Endometrial microvascular endothelial cells (primary cell): ENCODE data around the gene TMEM201. TPM values are rescaled to one million over a fixed set of nuclear protein-coding genes. Genes with fewer than 3 reads are reported as not detected.

Experiments
- in situ Hi-C: cut with HindIII; loops from 2 replicates; pipeline ENCODE4 v1.10.0; 2017; ENCODE audit warnings: low sequenced_read_pairs, low pct_unique_long_range_greater_than_20kb; ENCODE audit errors: inconsistent ontology term
- total RNA-seq: library from RNA; depleted of rRNA; stranded (reverse); fragments of >200 nt; gene quantifications from one replicate; pipeline ENCODE4 v1.2.3, GENCODE V29; 2015; ENCODE audit errors: inconsistent ontology term

The TMEM201 gene
- total RNA-seq, 1 donor from 2014 or later = 19.0 TPM

- in situ Hi-C loops = no loop called here
These were observed 7.9 kb downstream of the TMEM201 start for GRCh38 chr1:9596415-9597123.

DNA sequence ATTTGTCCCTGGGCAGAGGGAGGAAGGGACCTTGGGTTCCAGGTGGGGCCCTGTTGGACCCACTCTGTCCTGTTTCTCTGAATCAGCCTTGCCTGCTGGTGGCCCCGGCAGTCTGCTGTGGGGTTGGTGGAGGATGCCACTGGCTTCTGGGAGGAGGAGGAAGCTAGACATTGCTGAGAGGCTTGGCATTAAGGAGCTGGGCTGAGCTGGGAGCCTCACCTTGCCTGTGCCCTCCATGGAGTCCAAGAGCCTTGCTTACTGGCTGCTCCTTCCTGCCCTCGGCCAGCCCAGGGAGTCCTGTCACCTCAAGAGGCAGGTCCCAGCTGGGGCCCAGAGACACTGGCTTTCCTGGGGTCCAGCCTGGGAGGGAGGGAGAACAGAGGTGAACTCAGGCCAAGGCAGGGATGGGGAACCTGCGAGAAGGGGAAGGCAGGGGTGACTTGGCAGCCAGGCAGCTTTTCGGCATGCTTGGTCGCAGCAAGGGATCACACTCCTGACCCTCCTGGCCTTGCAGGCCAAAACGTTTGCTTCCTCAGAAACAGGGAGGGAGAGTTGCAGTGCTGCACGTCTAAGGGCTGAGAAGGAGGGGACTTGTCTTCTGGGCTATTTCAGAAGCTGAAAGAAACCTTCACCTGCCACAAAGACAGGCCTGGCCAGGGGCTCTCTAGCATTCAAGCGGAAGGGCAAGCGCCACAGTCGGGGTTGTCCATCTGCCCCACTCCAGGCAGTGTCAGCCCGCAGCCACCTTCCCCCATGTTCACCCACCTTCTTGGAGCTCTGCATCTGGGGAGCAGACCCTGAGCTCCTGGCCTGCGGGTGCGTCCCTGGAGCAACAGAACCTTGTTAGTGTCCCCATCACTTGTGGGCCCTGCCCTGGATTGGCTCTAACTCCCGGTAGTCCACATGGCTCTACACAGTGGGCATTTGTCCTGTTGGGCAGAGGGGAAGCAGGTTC is 8.9 kb downstream of the TMEM201 start:
- in situ Hi-C loops = no loop called here

- in situ Hi-C loops = no loop called here
These were observed 9.6 kb downstream of the TMEM201 start for GRCh38 chr1:9598316-9598700.

DNA sequence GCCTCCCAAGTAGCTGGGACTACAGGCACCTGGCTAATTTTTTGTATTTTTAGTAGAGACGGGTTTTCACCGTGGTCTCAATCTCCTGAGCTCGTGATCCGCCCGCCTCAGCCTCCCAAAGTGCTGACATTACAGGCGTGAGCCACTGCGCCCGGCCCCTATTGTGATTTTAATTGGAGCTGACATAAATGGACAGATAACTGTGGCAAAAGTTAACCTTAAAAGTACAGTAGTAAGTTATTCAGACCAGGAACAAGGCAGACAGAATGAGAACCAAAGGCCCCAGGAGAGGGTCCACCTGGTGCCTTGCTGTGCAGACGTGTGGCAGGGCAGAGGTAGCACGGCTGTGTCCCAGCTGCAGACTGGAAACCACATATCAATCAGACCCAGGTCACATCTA is 11.0 kb downstream of the TMEM201 start:
- in situ Hi-C loops = no loop called here

DNA sequence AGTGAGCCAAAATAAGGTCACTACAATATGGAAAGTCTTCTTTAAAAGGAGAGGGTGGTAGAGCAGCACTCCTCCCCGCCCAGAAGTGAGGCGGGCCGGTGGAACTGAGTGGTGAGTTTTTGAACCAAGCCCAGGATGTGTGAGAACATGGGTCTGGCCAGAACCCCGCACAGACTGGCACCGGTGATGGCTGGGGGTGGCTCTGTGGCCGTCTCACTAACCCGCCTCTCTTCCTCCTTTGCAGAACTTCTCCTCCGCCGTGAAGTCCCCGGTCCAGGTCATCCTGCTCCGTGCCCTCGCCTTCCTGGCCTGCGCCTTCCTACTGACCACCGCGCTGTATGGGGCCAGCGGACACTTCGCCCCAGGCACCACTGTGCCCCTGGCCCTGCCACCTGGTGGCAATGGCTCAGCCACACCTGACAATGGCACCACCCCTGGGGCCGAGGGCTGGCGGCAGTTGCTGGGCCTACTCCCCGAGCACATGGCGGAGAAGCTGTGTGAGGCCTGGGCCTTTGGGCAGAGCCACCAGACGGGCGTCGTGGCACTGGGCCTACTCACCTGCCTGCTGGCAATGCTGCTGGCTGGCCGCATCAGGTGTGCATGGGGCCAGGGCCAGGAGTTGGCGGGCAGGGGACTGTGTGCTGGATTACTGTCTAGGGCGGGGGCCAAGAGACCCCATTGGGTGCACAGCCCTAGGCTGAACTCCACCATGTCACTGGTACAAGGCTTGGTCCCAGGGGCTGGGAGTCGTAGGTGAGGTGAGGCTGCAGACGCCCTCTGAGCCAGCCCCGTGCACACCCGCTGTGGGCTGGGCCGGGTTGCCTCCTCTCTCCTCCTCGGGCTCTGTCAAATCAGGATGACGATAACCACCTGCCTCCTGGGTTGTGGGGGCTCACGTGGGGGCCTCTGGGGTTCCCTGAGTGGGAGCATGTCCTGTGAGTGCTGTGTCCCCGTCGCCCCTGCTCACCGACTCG is 12.4 kb downstream of the TMEM201 start:
- in situ Hi-C loops = no loop called here

DNA sequence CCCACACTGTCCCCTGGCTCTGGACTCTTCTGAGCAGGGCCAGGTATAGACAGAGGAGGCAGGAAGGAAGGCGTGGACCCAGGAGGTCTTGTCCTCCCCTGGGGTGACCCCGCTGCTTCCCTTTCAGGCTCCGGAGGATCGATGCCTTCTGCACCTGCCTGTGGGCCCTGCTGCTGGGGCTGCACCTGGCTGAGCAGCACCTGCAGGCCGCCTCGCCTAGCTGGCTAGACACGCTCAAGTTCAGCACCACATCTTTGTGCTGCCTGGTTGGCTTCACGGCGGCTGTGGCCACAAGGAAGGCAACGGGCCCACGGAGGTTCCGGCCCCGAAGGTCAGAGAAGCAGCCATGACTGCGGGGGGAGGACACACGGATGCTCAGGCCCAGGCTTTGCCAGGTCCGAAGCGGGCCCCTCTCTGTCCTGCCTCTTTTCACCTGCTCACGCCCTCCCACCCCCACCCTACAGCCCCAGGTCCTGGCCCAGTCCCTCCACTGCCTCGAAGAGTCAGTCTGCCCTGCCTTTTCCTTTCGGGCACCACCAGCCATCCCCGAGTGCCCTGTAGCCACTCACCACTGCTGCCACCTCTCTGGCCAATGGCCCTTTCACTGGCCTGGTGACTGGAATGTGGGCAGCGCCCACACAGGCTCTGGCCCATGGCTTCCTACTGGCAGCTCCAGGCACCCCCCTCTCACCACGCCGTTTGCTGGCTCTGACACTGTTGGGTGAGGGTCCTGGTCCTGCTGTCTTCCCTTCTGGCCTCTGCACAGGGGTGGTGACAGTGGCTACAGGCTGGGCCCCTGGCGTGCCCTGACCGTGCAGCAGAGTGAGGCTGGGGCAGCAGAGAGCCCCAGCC is 13.5 kb downstream of the TMEM201 start:
- in situ Hi-C loops = no loop called here

DNA sequence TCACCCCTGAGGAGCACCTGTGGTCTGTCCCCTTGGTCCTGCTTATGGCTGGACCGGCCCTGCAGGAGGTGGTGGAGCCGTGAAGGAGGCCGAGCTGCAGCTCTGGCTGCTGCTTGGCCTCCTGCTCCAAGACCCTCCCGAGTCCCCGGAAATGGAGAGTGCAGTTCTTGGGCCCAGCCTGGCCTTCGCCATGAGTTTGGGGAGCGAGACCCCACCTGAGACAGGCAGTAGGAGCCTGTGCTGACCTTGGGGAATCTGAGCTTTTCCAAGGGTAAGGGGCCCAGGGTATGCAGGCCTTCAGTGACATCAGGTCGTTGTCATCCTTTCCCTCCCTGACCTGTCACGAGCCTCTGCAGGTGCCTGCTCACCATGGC is 14.1 kb downstream of the TMEM201 start:
- in situ Hi-C loops = no loop called here

DNA sequence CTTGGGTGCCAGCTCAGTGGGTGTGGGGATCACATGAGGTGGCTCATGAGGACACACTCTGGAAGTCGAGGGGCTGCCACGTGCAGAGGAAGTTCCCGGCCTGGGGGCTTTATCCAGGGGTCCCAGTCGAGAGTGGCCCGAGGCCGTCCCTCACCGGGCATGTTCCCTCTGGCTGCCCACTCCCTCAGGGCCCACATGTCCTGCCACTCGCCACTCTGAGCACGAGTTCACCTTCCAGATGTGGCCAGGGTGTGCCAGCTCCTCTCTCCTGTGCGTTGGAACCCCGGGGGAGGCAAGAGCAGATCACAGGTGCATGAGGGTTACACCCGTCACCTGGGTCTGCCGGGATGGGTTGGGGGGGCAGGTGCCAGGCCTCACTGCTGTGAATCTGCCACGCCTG is 14.6 kb downstream of the TMEM201 start:
- in situ Hi-C loops = no loop called here

GRCh38 chr1:9603766-9604753 is 15.3 kb downstream of the TMEM201 start:
- in situ Hi-C loops = no loop called here

GRCh38 chr1:9604836-9605235 is 16.1 kb downstream of the TMEM201 start:
- in situ Hi-C loops = no loop called here

GRCh38 chr1:9605946-9606455 is 17.3 kb downstream of the TMEM201 start:
- in situ Hi-C loops = no loop called here

- in situ Hi-C loops = no loop called here
These were observed 17.7 kb downstream of the TMEM201 start for GRCh38 chr1:9606458-9606857.

GRCh38 chr1:9606948-9607347 is 18.2 kb downstream of the TMEM201 start:
- in situ Hi-C loops = no loop called here

DNA sequence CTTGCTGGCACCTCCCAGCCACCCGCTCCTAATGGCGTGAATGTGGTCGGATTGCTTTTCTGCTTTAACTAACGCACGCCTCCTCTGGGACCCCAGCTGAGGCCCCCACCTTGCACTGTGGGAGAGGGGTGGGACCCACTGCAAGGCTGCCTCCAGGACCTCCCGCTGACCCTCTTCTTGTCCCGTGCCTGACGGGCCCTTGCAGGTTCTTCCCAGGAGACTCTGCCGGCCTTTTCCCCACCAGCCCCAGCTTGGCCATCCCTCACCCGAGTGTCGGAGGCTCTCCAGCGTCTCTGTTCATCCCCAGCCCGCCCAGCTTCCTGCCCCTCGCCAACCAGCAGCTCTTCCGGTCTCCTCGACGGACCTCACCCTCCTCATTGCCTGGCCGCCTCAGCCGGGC is 18.6 kb downstream of the TMEM201 start:
- in situ Hi-C loops = no loop called here

GRCh38 chr1:9609998-9610397 is 21.3 kb downstream of the TMEM201 start:
- in situ Hi-C loops = no loop called here

- in situ Hi-C loops = no loop called here
These were observed 21.8 kb downstream of the TMEM201 start for GRCh38 chr1:9610548-9610947.

DNA sequence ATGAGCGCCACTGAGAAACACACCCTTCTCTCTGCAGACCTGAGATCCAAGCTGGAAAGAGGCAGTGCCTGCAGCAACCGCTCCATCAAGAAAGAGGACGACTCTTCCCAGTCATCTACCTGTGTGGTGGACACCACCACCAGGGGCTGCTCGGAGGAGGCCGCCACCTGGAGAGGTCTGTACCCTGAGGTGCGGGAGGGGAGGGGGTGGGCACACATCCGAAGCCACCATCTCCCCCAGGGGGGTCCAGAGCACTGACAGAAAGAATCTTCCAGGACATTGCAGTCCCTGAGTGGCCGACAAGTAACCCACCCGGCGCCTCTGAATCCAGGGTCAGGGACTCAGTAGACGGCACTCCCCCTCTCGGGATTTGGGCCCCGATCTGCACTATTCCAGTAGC is 23.0 kb downstream of the TMEM201 start:
- in situ Hi-C loops = no loop called here
